HAP-1 (cell line): ENCODE data around the gene CRELD2.

Experiments used
- DNase-seq, 2 experiments: peaks; one replicate each; pipeline ENCODE4 v3.0.0-alpha.2; 2016 to 2020; ENCODE audit warnings: low spot score in 2 of 2
- H3K27me3 ChIP-seq: fragments of 250-450 bp; sonication (Bioruptor Pico); 2 replicates; pipeline ENCODE4 v1.5.1; 2020; ENCODE audit warnings: low read depth, mild to moderate bottlenecking, moderate library complexity
- H3K36me3 ChIP-seq: fragments of 250-450 bp; sonication (Bioruptor Pico); replicated peaks from 2 replicates; pipeline ENCODE4 v1.5.1; 2020; ENCODE audit warnings: mild to moderate bottlenecking
- H3K4me1 ChIP-seq: fragments of 250-450 bp; sonication (Bioruptor Pico); 2 replicates; pipeline ENCODE4 v1.5.1; 2020; ENCODE audit warnings: mild to moderate bottlenecking
- H3K4me3 ChIP-seq: fragments of 250-450 bp; sonication (Bioruptor Pico); 2 replicates; pipeline ENCODE4 v1.5.1; 2020; ENCODE audit warnings: mild to moderate bottlenecking, moderate library complexity
- H3K9me3 ChIP-seq: fragments of 250-450 bp; sonication (Bioruptor Pico); 2 replicates; pipeline ENCODE4 v1.5.1; 2020; ENCODE audit warnings: mild to moderate bottlenecking, moderate library complexity
- in situ Hi-C: fragments of 300-500 bp; cut with MboI; formaldehyde crosslinking; loops from 3 replicates; pipeline ENCODE4 v1.14.3; 2020; ENCODE audit warnings: low sequenced_read_pairs, inconsistent platforms, mixed read lengths

CRELD2 gene

DNA sequence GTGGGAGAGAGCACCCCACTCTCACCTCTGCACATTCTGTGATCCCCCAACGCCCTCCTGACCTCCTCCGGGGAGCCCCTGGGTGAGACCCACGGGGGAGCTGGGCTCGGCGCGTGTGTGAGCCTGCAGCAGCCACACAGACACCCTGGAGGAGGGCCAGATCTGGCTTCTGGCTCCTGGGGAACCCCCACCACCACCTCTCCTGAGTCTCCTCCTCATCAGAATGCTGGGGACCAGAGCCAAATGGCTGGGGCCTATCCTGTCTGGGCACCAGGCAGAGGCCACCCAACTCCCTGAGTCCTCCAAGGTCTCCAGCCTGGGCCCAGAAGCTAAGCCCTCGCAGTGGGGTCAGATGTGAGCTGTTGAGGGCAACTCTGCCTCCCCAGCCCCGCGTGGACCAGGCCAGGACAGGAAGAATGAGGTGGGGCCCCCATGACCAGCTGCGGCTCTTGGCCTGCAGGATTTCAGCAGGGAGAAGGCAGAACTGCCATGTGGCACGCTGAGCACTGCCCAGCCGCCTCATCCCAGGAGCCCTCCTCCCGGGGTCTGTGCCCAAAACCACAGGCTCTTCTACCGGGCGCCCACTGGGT lies 36.7 kb downstream of the CRELD2 start:
- no peaks in the 10 kb centered on the region for H3K9me3 ChIP-seq
- no peak overlapping the region for H3K4me3 ChIP-seq
- no peaks in the 10 kb centered on the region for H3K36me3 ChIP-seq
- no peak for DNase-seq
- H3K4me1 ChIP-seq = peaks cover 10% of the 10 kb centered on the region
- H3K27me3 ChIP-seq = no peaks in the 10 kb centered on the region
- in situ Hi-C loops = no loop called here

- no peaks in the 10 kb centered on the region for H3K36me3 ChIP-seq
- no peak for DNase-seq
- H3K4me3 ChIP-seq = no peak overlapping the region
- in situ Hi-C loops = no loop called here
- H3K27me3 ChIP-seq = no peaks in the 10 kb centered on the region
- no peaks in the 10 kb centered on the region for H3K9me3 ChIP-seq
- peaks cover 10% of the 10 kb centered on the region for H3K4me1 ChIP-seq
These were observed 37.4 kb downstream of the CRELD2 start for GRCh38 chr22:49955581-49956417.

GRCh38 chr22:49956418-49956770 lies 38.0 kb downstream of the CRELD2 start:
- no peak for DNase-seq
- no peaks in the 10 kb centered on the region for H3K9me3 ChIP-seq
- no peak overlapping the region for H3K4me3 ChIP-seq
- in situ Hi-C loops = no loop called here
- peaks cover 10% of the 10 kb centered on the region for H3K4me1 ChIP-seq
- H3K36me3 ChIP-seq = peaks cover under 1% of the 10 kb centered on the region
- no peaks in the 10 kb centered on the region for H3K27me3 ChIP-seq

DNA sequence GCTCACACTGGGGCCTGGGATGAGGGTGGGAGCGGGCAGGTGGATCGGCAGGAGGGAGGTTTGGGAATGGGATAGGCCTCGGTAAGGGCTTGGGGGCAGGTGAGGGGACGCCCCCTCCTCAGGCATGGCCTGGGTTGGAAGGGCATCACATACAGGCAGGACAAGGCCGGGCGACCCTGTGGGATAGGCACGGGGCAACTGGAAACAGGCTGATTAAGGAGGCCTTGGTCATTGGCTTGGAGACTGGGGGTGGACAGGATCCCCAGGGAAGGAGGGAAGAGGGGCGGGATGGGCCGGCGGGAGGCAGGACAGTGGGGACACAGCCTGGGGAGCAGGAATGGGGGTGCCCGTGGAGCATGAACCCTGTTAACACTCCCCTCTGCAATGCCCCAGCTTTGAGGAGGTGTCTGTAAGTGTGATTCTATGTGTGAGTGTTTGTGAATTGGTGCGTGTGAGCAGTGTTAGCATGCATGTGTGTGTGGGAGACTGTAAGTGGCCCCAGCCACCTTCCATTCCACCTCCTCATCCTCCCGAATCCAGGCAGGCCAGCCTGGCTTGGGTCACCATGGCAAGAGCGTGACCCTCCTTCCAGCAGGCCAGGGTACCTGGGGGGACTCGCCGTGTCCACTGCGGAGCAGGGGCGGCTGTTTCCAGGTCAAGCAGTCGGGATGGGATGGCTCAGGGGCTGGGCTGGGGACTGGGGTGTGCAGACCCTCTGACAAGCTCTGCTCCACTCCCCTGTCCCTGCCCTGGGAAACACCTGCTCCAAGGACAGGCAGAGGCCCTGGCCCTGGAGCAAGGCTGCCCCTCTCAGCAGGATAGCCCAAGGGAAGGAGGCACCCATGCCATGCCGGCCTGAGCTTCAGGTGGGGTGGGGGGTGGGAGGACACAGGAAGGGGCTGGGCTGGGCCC lies 38.7 kb downstream of the CRELD2 start:
- in situ Hi-C loops = no loop called here
- Histone ChIP-seq H3K4me1 (peaks cover 10% of the 10 kb centered on the region), H3K4me3 (no peak overlapping the region), H3K36me3 (peaks cover 7% of the 10 kb centered on the region), H3K9me3 (no peaks in the 10 kb centered on the region), H3K27me3 (no peaks in the 10 kb centered on the region)
- DNase-seq = no peak

DNA sequence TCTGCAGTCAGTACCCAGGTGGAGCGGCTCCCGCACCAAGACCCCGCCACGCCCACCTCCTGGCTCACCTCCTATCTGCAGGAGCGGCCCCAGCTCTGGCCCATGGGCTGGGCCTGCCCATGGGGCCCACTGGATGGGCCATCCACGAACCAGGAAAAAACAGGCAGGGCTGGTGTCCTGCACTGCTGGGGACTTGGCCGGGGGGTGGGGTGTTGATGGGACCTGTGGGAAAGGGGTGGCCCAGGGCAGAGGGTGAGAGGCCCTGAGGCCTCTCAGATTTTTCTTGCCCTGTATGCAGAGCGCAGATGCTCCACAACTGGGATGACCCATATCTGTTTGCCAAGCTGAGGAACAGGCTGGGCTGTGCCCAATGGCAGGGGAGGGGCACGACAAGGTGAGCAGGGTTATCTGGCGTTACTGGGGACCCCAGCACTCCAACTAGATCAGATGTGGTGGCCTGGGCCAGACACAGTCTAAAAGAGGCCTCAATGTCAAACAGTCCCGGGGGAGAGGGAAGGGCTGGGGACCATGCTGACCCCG lies 39.5 kb downstream of the CRELD2 start:
- Histone ChIP-seq H3K27me3 (no peaks in the 10 kb centered on the region), H3K36me3 (peaks cover 13% of the 10 kb centered on the region), H3K4me1 (peaks cover 15% of the 10 kb centered on the region), H3K9me3 (no peaks in the 10 kb centered on the region), H3K4me3 (no peak overlapping the region)
- DNase-seq = no peak
- in situ Hi-C loops = no loop called here

DNA sequence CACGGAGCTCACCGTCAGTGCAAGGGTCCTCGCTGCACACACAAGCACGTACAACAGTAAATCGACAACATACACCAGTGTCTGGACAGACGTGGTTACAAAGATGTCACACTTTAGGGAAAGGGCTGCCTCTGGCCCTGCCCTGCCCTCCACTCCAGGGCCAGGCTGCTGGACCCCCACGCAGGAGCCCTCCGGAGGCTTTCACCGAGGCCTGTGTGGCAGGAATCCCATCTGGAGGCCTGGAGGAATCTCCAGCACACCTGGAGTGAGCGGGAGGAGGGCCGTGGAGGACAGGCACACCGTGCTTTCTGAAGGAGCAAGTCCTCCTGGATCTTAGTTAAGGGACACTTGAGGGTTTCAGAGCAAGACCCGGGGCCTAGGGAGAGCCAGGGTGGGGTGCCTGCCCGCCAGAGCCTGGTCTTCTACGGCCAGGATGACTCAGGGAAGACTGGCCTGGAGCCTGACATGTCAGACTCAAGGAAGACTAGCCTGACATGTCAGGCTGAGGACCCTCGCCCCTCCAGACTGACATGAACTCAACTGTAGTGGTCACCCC lies 40.0 kb downstream of the CRELD2 start:
- Histone ChIP-seq H3K9me3 (no peaks in the 10 kb centered on the region), H3K4me3 (no peak overlapping the region), H3K36me3 (peaks cover 18% of the 10 kb centered on the region), H3K4me1 (peaks cover 19% of the 10 kb centered on the region), H3K27me3 (no peaks in the 10 kb centered on the region)
- DNase-seq = no peak
- in situ Hi-C loops = no loop called here

DNA sequence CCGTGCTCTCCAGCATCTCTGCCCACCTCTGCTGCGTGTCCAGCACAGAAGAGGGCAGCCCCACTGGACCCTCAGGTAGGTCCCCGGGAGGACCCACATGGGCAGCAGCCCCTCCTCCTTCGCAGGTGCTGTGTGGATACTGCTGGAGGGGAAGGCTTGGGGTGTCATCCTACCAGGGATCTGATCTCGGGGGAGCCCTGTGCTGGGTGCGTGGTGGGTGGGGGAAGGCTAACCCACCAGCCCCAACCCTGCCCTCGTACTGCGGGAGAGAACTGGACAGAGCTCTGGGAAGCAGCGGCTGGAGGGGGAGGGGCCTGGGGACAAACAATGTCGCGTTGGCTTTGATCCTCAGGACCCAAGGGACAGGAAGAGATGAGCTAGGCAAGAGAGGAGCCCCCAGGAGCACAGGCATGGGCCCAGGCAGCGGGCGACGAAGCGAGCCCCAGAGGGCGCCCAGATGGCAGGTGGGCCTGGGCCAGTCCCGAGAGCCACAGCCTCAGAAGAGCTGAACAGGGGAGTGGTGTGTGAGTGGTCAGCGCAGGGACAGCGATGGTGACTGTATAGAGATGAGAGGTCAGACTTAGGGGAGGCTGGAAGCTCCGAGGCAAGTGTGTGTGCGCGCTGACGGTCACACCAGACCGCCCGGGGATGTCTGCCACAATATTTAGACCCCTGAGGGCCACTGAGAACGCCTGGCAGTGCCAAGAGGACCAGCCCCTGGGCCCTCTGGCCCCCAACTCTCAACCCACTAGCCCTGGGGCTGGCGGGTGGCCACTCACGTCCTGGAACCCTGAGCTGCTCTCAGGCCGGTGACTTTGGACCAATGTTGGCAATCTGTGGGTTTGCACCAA lies 40.7 kb downstream of the CRELD2 start:
- DNase-seq = no peak
- H3K36me3 ChIP-seq = peaks cover 25% of the 10 kb centered on the region
- H3K9me3 ChIP-seq = no peaks in the 10 kb centered on the region
- H3K4me3 ChIP-seq = peak overlapping the region; percentile 40
- peaks cover 19% of the 10 kb centered on the region for H3K4me1 ChIP-seq
- in situ Hi-C loops = no loop called here
- no peaks in the 10 kb centered on the region for H3K27me3 ChIP-seq

DNA sequence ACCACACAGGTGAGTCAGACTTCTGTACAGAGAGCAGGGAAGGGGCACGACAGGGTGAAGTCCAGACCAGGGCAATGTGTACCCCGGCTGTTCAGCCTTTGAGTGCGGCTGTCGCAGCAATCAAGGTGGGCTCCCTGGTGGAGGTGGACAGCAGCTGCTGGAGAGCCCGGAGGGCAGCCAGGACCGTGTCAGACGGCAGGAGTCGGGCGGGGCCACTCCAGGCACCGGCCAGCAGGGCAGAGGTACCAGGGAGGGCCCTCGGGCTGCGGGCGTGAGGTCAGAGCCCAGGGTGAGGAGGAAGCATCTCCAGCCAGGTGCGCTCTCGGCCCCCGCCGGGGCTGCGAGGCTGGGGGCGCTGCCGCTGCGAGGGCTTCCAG lies 41.3 kb downstream of the CRELD2 start:
- Histone ChIP-seq H3K36me3 (peaks cover 30% of the 10 kb centered on the region), H3K9me3 (no peaks in the 10 kb centered on the region), H3K4me1 (peaks cover 19% of the 10 kb centered on the region), H3K4me3 (peak overlapping the region; percentile 40), H3K27me3 (no peaks in the 10 kb centered on the region)
- in situ Hi-C loops = no loop called here
- no peak for DNase-seq

DNA sequence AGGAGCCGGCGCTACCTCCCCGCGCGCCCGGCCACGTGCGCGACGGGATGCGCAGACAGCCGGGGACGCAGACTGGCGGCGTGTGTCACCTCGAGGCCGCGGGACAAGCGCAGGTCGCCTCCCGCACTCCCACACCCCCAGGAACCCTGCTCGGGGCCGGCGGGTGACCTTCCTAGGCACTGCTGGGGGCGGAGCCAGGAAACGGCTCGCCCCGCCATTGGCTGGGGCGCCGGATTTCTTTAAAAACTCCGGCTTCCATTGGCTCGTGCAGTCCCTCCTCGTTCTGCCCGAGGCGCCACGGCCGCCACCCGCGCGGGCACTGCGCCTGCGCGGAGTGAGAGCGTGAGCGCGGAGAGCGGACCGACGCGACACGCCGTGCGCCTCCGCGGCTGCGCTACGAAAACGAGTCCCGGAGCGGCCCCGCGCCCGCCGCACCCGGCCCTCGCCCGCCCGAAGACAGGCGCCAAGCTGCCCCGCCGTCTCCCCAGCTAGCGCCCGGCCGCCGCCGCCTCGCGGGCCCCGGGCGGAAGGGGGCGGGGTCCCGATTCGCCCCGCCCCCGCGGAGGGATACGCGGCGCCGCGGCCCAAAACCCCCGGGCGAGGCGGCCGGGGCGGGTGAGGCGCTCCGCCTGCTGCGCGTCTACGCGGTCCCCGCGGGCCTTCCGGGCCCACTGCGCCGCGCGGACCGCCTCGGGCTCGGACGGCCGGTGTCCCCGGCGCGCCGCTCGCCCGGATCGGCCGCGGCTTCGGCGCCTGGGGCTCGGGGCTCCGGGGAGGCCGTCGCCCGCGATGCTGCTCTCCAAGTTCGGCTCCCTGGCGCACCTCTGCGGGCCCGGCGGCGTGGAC lies 41.9 kb downstream of the CRELD2 start, which contains the start of gene PIM3:
Gene PIM3 (plus strand): TSS at position 614 of the 846 bp plus-strand sequence. CDS start 176 bp downstream, at position 790.
- in situ Hi-C loops = no loop called here
- peaks cover 32% of the 10 kb centered on the region for H3K36me3 ChIP-seq
- DNase-seq = peak; percentile 93 to 96
- H3K4me1 ChIP-seq = peaks cover 19% of the 10 kb centered on the region
- no peaks in the 10 kb centered on the region for H3K27me3 ChIP-seq
- H3K9me3 ChIP-seq = no peaks in the 10 kb centered on the region
- H3K4me3 ChIP-seq = peak within 1 kb of the TSS; percentile 76

DNA sequence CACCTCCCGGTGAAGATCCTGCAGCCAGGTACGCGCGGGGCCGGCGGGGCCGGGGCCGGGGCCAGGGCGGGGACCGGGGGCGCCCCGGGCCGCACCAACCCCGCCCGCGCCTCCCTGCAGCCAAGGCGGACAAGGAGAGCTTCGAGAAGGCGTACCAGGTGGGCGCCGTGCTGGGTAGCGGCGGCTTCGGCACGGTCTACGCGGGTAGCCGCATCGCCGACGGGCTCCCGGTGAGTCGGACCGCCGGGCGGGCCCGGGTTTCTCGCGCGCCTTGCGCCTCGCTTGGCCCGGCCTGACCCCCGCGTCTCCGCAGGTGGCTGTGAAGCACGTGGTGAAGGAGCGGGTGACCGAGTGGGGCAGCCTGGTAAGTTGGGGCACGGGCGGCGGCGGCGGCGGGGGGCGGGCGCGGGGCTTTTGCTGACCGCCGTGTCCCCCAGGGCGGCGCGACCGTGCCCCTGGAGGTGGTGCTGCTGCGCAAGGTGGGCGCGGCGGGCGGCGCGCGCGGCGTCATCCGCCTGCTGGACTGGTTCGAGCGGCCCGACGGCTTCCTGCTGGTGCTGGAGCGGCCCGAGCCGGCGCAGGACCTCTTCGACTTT lies 42.7 kb downstream of the CRELD2 start:
- DNase-seq = no peak

DNA sequence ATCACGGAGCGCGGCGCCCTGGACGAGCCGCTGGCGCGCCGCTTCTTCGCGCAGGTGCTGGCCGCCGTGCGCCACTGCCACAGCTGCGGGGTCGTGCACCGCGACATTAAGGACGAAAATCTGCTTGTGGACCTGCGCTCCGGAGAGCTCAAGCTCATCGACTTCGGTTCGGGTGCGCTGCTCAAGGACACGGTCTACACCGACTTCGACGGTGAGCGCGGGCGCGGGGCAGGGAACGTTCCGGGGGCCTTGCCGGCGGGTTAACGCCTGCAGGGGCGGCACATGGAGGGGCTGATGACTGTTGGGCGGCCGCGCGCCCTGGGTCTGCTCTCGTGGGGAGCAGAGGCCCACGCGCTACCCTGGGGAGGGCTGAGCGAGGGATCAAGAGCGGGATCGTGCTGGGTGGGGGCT lies 43.2 kb downstream of the CRELD2 start:
- Histone ChIP-seq H3K36me3 (peaks cover 32% of the 10 kb centered on the region), H3K27me3 (no peaks in the 10 kb centered on the region), H3K9me3 (no peaks in the 10 kb centered on the region), H3K4me1 (peaks cover 19% of the 10 kb centered on the region), H3K4me3 (peak overlapping the region; percentile 76)
- in situ Hi-C loops = no loop called here
- DNase-seq = no peak

More for the DNA sequence above, 42.7 kb downstream of the CRELD2 start:
- Histone ChIP-seq H3K4me3 (peak overlapping the region; percentile 76), H3K27me3 (no peaks in the 10 kb centered on the region), H3K36me3 (peaks cover 32% of the 10 kb centered on the region), H3K9me3 (no peaks in the 10 kb centered on the region), H3K4me1 (peaks cover 19% of the 10 kb centered on the region)
- in situ Hi-C loops = no loop called here
